Mesendoderm (in vitro differentiated cells): Measurements from ENCODE around the gene DBT.
A peak's percentile ranks its signal among the peaks of the same experiment; 100 is the strongest.
"Not testable (repeated sequence)": the region's sequence is repeated elsewhere in the genome, so short reads cannot be mapped to it uniquely, and the experiment has no call there.

Experiments used
- DNase-seq: peaks from one replicate; pipeline ENCODE4 v3.0.0; 2013
- H2AK5ac ChIP-seq: 2 replicates; pipeline ENCODE4 v1.6.1; 2013; ENCODE audit warnings: low read length, inconsistent platforms
- H2BK120ac ChIP-seq: 2 replicates; pipeline ENCODE4 v1.6.1; 2013; ENCODE audit warnings: low read depth, mild to moderate bottlenecking, low read length, moderate library complexity, mixed read lengths
- H2BK15ac ChIP-seq: replicated peaks from 2 replicates; pipeline ENCODE4 v1.6.1; 2013; ENCODE audit warnings: low read depth, mild to moderate bottlenecking, moderate library complexity
- H2BK5ac ChIP-seq: 2 replicates; pipeline ENCODE4 v1.6.1; 2013; ENCODE audit warnings: low read length, inconsistent platforms
- H3K18ac ChIP-seq: 2 replicates; pipeline ENCODE4 v1.6.1; 2013; ENCODE audit warnings: mild to moderate bottlenecking, low read length, mixed read lengths
- H3K23ac ChIP-seq: one replicate; pipeline ENCODE4 v1.6.1; 2013; ENCODE audit warnings: low read length
- H3K27ac ChIP-seq: 2 replicates; pipeline ENCODE4 v1.5.1; 2013; ENCODE audit warnings: low read depth, mild to moderate bottlenecking, inconsistent platforms, low read length, moderate library complexity
- H3K27me3 ChIP-seq: 2 replicates; pipeline ENCODE4 v1.6.1; 2013; ENCODE audit warnings: low read length, control low read depth, mild to moderate bottlenecking, inconsistent platforms; ENCODE audit not compliant: insufficient read depth, poor library complexity
- H3K36me3 ChIP-seq: 2 replicates; pipeline ENCODE4 v1.6.1; 2013; ENCODE audit warnings: low read length, inconsistent platforms; ENCODE audit not compliant: control insufficient read depth, insufficient read depth
- H3K4ac ChIP-seq: one replicate; pipeline ENCODE4 v1.6.1; 2013; ENCODE audit warnings: low read depth, mild to moderate bottlenecking, low read length, moderate library complexity
- H3K4me1 ChIP-seq: 2 replicates; pipeline ENCODE4 v1.6.1; 2013; ENCODE audit warnings: low read depth, low read length, inconsistent platforms; ENCODE audit not compliant: control insufficient read depth
- H3K4me2 ChIP-seq: 2 replicates; pipeline ENCODE4 v1.6.1; 2013; ENCODE audit warnings: low read length
- H3K4me3 ChIP-seq: 2 replicates; pipeline ENCODE4 v1.5.1; 2013; ENCODE audit warnings: mild to moderate bottlenecking, low read length
- H3K56ac ChIP-seq: one replicate; pipeline ENCODE4 v1.6.1; 2013; ENCODE audit warnings: low read length
- H3K79me1 ChIP-seq: 2 replicates; pipeline ENCODE4 v1.6.1; 2013; ENCODE audit warnings: low read length, inconsistent platforms
- H3K79me2 ChIP-seq: 2 replicates; pipeline ENCODE4 v1.6.1; 2013; ENCODE audit warnings: mild to moderate bottlenecking, low read length; ENCODE audit not compliant: control insufficient read depth, insufficient read depth
- H3K9ac ChIP-seq: 2 replicates; pipeline ENCODE4 v1.6.1; 2013; ENCODE audit warnings: low read length, inconsistent platforms
- H4K5ac ChIP-seq: one replicate; pipeline ENCODE4 v1.6.1; 2013; ENCODE audit warnings: low read length
- H4K8ac ChIP-seq: one replicate; pipeline ENCODE4 v1.6.1; 2013; ENCODE audit warnings: low read depth, mild to moderate bottlenecking, control low read depth, low read length, moderate library complexity
- WGBS: extraction: QIAGEN DNeasy Blood & Tissue Kit; methylation state at CpG from one replicate; pipeline ENCODE4 v1.1.7; 2013; ENCODE audit warnings: low lambda C conversion rate, missing lambda C conversion rate; ENCODE audit not compliant: insufficient coverage; ENCODE audit errors: extremely low coverage; 5-methylcytosine and 5-hydroxymethylcytosine counted together

The DBT gene

DNA sequence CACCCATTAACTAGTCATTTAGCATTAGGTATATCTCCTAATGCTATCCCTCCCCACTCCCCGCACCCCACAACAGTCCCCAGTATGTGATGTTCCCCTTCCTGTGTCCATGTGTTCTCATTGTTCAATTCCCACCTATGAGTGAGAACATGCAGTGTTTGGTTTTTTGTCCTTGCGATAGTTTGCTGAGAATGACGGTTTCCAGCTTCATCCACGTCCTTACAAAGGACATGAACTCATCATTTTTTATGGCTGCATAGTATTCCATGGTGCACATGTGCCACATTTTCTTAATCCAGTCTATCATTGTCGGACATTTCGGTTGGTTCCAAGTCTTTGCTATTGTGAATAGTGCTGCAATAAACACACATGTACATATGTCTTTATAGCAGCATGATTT, 8.8 kb upstream of the DBT start:
- not testable (repeated sequence) for H3K23ac ChIP-seq, H3K4me3 ChIP-seq, H3K56ac ChIP-seq, H4K5ac ChIP-seq, H3K27me3 ChIP-seq, H3K36me3 ChIP-seq, H2BK5ac ChIP-seq, H2BK15ac ChIP-seq, H3K27ac ChIP-seq, H3K4ac ChIP-seq, H3K79me1 ChIP-seq, DNase-seq, H2BK120ac ChIP-seq, H3K9ac ChIP-seq, H2AK5ac ChIP-seq, H3K79me2 ChIP-seq, H3K4me2 ChIP-seq, H3K18ac ChIP-seq, H3K4me1 ChIP-seq, H4K8ac ChIP-seq
- no CpG with 5 or more reads among the region's 6 CpGs for WGBS

DNA sequence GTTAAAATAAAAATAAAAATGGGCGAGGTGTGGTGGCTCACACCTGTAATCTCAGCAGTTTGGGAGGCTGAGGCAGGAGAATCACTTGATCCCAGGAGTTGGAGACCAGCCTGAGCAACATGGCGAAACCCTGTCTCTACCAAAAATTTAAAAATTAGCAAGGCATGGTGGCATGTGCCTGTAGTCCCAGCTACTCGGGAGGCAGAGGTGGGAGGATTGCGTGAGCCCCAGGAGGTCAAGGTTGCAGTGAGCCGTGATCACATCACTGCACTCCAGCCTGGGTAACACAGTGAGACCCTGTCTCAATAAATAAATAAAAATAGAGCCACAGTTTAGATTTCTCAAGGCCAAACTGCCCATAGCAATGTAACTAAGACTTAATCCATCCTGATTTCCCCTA, 6.6 kb upstream of the DBT start:
- not testable (repeated sequence) for DNase-seq, H3K18ac ChIP-seq, H2BK120ac ChIP-seq, H3K23ac ChIP-seq, H3K4me3 ChIP-seq, H3K9ac ChIP-seq, H3K79me2 ChIP-seq, H3K56ac ChIP-seq, H3K79me1 ChIP-seq, H4K5ac ChIP-seq, H3K27me3 ChIP-seq, H4K8ac ChIP-seq, H3K4me1 ChIP-seq, H3K27ac ChIP-seq, H3K36me3 ChIP-seq, H2BK5ac ChIP-seq, H2BK15ac ChIP-seq, H3K4ac ChIP-seq, H2AK5ac ChIP-seq, H3K4me2 ChIP-seq
- WGBS: no CpG with 5 or more reads among the region's 5 CpGs

DNA sequence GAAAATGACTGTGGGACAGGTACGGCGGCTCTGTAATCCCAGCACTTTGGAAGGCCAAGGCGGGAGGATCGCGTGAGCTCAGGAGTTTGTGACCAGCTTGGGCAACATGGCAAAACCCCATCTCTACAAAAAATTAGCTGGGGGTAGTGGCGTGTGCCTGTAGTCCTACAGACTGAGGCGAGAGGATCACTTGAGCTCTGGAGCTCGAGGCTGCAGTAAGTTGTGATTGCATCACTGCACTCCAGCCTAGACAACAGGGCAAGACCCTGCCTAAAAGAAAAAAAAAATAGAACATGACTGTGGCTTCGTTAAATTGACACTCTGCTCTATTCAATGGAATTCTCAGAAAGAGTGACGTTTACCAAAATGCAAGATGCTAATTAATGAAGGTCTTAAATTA, 3.9 kb upstream of the DBT start:
- Histone ChIP-seq H2BK15ac (no peak overlapping the region), H2AK5ac (no peak overlapping the region), H2BK5ac (no peak overlapping the region), H3K36me3 (no peaks in the 10 kb centered on the region), H2BK120ac (no peak overlapping the region), H4K8ac (no peak overlapping the region), H3K56ac (no peak overlapping the region), H3K79me2 (peaks cover 9% of the 10 kb centered on the region), H3K27me3 (no peaks in the 10 kb centered on the region), H3K4me3 (no peak overlapping the region), H3K9ac (no peak overlapping the region), H4K5ac (no peak overlapping the region), H3K4me2 (no peak overlapping the region), H3K4me1 (peaks cover 4% of the 10 kb centered on the region), H3K18ac (no peak overlapping the region), H3K27ac (no peak overlapping the region), H3K23ac (no peak overlapping the region), H3K4ac (no peak overlapping the region), H3K79me1 (peaks cover 5% of the 10 kb centered on the region)
- no peak for DNase-seq
- no CpG with 5 or more reads among the region's 10 CpGs for WGBS

DNA sequence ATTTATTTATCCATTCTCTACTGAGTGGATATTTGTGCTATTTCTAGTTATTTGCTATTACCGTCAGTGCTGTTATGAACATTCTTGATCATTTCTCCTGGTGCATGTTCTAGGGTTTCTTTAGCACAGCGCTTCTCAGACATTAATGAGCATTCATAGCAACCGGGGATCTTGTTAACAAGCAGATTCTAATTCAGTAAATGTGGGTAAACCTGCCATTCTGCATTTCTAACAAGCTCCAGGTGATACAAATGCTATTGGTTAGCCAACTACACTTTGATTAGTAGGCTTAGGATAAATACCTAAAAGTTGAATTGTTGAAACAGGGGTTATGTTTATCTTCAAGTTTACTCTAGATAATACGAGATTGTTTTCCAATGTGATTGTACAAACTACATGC, 3.3 kb upstream of the DBT start:
- H2BK15ac ChIP-seq: no peak overlapping the region
- no peak overlapping the region for H3K4me3 ChIP-seq
- no peak overlapping the region for H3K27ac ChIP-seq
- H3K79me2 ChIP-seq: peaks cover 9% of the 10 kb centered on the region
- H3K23ac ChIP-seq: no peak overlapping the region
- H3K36me3 ChIP-seq: no peaks in the 10 kb centered on the region
- H4K5ac ChIP-seq: no peak overlapping the region
- no peak overlapping the region for H2BK120ac ChIP-seq
- no CpG with 5 or more reads among the region's 4 CpGs for WGBS
- H2AK5ac ChIP-seq: no peak overlapping the region
- no peak for DNase-seq
- no peak overlapping the region for H3K4ac ChIP-seq
- peaks cover 4% of the 10 kb centered on the region for H3K4me1 ChIP-seq
- no peaks in the 10 kb centered on the region for H3K27me3 ChIP-seq
- H3K9ac ChIP-seq: no peak overlapping the region
- H3K4me2 ChIP-seq: no peak overlapping the region
- no peak overlapping the region for H3K18ac ChIP-seq
- no peak overlapping the region for H2BK5ac ChIP-seq
- peaks cover 5% of the 10 kb centered on the region for H3K79me1 ChIP-seq
- no peak overlapping the region for H3K56ac ChIP-seq
- H4K8ac ChIP-seq: no peak overlapping the region

DNA sequence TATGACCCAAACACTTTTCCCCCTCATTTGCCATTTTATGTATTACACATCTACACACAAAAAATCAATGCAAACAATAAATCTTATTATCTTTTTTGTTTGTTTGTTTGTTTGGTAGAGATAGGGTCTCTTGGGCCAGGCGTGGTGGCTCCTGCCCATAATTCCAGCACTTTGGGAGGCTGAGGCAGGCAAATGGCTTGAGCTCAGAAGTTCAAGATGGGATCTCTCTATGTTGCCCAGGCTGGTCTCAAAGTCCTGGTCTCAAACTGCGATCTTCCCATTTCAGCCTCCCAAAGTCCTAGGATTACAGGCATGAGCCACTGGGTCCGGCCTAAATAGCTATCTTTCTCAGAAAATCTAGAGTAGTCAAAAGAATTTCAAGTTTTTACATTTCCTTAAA, 1.2 kb upstream of the DBT start:
- no peak for DNase-seq
- H3K4me3 ChIP-seq: no peak overlapping the region
- H4K5ac ChIP-seq: no peak overlapping the region
- no peaks in the 10 kb centered on the region for H3K27me3 ChIP-seq
- no peak overlapping the region for H3K4ac ChIP-seq
- H3K23ac ChIP-seq: no peak overlapping the region
- H3K79me2 ChIP-seq: peaks cover 11% of the 10 kb centered on the region
- peaks cover 4% of the 10 kb centered on the region for H3K4me1 ChIP-seq
- H2AK5ac ChIP-seq: no peak overlapping the region
- no peak overlapping the region for H2BK120ac ChIP-seq
- no peak overlapping the region for H3K27ac ChIP-seq
- H3K79me1 ChIP-seq: peaks cover 5% of the 10 kb centered on the region
- no peak overlapping the region for H4K8ac ChIP-seq
- H3K36me3 ChIP-seq: no peaks in the 10 kb centered on the region
- no peak overlapping the region for H3K4me2 ChIP-seq
- no peak overlapping the region for H2BK5ac ChIP-seq
- H3K56ac ChIP-seq: no peak overlapping the region
- no peak overlapping the region for H3K18ac ChIP-seq
- no peak overlapping the region for H3K9ac ChIP-seq
- no peak overlapping the region for H2BK15ac ChIP-seq
- no CpG with 5 or more reads among the region's 3 CpGs for whole genome bisulfite sequencing

DNA sequence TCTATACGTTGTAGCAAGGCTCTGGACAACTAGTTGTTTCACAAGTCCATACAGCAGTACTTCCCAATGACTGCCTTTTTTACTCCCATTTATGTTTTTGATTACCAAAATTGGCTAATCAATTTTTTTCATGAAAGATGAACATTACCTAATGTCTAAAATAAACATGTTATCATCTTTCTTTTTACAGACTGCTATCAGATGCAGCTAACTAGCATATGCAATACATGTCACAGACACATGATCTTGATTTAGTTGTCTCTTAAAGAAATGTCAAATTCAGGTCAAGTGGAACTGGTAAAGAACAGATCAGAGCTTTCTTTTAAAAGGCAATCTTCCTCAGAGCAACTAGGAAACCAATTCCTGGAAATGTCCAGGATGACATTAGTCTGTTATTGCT, 630 bp upstream of the DBT start:
- no peak overlapping the region for H3K23ac ChIP-seq
- H2BK15ac ChIP-seq: no peak overlapping the region
- no peak overlapping the region for H4K5ac ChIP-seq
- no peaks in the 10 kb centered on the region for H3K36me3 ChIP-seq
- no CpG with 5 or more reads among the region's 1 CpG for WGBS
- no peak overlapping the region for H3K4ac ChIP-seq
- no peak overlapping the region for H2AK5ac ChIP-seq
- no peak overlapping the region for H2BK5ac ChIP-seq
- H3K27me3 ChIP-seq: no peaks in the 10 kb centered on the region
- H3K27ac ChIP-seq: no peak overlapping the region
- peak overlapping the region; percentile 17 for H3K9ac ChIP-seq
- H3K18ac ChIP-seq: no peak overlapping the region
- DNase-seq: peak; percentile 0
- no peak overlapping the region for H3K4me3 ChIP-seq
- no peak overlapping the region for H4K8ac ChIP-seq
- H3K56ac ChIP-seq: peak overlapping the region; percentile 28
- H3K79me1 ChIP-seq: peaks cover 5% of the 10 kb centered on the region
- no peak overlapping the region for H3K4me2 ChIP-seq
- peaks cover 11% of the 10 kb centered on the region for H3K79me2 ChIP-seq
- no peak overlapping the region for H2BK120ac ChIP-seq
- peaks cover 4% of the 10 kb centered on the region for H3K4me1 ChIP-seq
